Stromal cell of bone marrow (primary cell): Measurements from ENCODE around the gene GJC2.
A peak's percentile ranks its signal among the peaks of the same experiment; 100 is the strongest.

Source experiments
- DNase-seq: peaks from one replicate; pipeline ENCODE4 v3.0.0-alpha.2; 2012; ENCODE audit warnings: low read depth

The GJC2 gene

DNA sequence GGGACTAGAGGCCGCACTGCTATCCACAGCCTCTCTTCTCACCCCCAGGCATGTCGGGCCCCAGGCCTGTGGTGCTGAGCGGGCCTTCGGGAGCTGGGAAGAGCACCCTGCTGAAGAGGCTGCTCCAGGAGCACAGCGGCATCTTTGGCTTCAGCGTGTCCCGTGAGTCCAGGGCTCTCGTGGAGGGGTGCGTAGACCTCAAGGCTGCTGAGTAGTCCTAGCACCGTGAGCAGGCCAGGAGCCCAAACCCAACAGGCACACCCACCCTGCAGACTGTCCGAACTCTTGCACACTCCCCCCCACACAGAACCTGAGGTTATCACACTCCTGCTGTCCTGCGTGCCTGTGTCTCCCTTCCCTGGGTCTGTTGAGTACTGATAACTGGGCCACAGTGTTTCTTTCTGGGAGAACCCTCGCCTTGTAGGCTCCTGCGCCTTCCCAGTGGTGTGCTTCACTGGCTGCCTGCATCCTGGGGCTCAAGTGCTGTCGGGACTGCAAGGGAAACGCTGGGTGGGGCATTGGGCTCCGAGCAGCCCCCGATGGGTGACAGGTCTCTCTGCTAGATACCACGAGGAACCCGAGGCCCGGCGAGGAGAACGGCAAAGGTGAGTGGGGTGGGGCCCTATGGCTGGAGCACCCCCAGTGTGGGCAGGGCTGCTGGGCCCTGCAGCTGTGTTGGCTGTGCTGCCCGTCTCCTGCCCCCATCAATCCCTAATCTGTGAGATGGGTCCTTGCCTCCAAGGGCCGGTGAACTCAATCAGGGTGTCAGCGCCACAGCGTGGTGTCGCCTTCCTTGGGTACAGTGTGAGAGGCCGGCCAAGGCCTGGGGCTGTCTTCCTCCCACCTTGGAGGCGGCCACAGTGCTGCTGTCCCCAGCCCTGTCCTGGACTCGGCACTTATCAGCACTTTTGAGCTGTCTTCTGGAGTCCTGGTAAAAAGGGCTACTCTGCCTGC, 4.0 kb upstream of the GJC2 start:
- no peak for DNase-seq

DNA sequence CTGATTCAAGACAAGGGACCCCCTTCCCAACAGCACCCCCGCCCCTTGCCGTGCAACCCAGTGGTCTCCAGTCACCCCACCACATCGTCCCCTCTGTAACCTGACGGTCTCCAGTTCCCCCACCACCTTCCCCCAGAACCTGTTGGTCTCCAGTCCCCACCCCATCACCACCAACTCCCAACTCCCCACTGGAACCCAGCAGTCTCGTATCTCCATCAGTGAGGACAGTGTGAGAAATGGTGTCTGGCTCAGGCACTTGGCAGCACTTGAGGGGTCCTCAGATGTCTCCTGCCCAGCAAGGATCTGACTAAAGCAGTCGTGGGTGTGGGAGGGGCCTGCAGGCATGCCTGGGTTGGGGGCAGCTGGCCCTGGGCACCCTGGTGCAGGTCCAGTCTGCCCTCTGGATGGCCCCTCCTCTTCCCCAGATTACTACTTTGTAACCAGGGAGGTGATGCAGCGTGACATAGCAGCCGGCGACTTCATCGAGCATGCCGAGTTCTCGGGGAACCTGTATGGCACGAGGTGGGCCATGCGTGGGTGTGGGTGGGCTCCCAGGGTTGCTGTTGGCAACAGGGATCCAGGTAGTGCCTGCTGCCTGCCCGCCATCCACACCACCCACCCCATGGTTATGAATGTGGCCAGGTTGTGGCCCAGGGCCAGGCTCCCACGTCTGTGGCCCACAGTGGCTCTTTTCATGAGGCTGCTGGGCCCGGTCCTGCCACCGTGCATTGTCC, 3.1 kb upstream of the GJC2 start:
- DNase-seq = no peak

DNA sequence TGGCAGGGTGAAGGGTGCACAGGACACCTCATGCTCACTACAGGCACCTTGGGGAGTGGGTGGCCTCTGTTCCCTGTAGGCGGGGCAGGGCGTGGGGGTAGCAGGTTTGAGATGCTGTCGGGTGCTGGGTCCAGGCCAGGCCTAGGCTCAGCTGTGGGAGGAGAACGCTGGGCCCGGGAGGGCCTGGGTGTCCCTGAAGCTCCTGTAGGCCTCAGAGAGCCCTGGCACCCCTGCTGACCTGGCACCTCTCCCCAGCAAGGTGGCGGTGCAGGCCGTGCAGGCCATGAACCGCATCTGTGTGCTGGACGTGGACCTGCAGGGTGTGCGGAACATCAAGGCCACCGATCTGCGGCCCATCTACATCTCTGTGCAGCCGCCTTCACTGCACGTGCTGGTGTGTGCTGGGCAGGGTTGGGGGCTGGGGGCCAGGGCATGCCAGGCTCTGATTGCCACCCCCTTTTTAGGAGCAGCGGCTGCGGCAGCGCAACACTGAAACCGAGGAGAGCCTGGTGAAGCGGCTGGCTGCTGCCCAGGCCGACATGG, 2.5 kb upstream of the GJC2 start:
- DNase-seq = no peak

DNA sequence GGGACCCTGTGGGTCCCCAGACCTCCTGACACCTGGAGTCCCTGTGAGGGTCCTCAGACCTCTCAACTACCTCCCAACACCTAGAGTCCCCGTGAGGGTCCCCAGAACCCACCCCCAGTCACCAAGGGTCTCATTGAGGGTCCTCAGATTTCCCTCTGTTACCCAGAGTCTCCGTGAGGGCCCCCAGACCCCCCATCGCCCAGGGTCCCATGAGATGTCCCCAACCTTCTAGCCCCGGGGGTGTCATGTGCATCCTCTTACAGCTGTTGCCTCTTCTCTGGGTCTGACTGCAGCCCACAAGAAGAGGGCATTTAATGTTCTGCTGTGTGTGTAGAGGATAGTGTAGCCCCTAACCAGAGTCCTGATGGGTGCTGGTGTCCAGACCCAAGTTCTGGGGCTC, 2.0 kb upstream of the GJC2 start:
- DNase-seq = no peak

DNA sequence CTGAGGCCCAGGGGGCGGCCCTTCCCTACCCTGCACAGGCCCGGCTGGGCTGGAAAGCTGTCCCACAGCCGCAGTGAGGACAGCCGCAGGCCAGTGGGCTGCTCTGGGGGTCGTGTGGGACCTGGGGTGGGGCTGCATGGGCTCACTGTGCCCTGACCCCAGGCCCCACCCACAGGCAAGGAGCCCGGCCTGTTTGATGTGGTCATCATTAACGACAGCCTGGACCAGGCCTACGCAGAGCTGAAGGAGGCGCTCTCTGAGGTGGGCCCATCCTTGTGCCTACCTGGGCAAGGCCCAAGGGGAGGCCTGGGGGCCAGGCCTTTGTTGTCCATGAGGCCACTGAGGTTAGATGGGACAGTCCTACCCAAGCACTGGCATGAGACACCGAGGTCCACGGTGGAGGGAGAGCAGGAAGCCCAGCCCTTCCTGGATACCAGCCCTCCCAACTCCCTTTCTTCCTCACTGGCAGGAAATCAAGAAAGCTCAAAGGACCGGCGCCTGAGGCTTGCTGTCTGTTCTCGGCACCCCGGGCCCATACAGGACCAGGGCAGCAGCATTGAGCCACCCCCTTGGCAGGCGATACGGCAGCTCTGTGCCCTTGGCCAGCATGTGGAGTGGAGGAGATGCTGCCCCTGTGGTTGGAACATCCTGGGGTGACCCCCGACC, 1.4 kb upstream of the GJC2 start:
- DNase-seq = no peak

DNA sequence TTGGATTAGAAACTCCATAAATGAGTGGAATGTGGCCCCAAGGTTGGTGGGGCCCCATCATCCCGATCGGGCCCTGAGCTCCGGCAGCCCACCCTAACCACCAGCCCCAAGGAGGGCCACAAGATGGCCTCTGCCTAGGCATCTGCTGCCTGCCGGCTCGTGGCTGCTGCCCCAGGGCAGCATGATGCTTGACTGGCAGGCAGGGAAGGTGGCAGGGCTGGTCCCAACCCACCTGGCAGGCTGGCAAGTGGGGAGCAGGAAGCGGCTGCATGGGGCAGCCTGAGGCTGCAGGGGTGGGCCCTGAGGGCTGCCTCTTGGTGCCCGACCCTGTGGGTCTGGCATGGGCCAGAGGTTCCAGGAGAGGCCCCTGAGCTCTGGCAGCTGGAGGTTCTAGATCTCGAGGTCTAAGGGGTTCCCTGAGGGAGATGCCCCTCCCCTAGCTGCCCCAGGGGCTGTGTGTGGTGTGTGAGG, 760 bp upstream of the GJC2 start:
- DNase-seq = no peak

DNA sequence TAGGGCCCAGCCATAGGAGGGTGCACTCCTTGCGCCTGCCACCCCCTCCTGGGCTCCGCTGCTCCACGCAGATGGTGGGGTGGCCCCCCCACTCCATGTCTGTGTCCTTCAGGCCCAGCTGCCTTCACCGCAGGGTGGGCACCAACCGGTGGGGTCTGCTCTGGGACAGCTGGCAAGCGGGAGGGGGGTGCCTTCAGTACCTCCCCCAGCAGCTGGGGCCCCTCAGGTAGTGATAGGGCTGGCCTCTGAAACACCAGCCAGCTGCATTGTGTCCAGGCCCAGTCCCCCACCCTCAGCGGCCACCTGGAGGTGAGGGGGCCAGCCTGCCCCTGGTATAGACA, 360 bp downstream of the GJC2 start:
- no peak for DNase-seq

DNA sequence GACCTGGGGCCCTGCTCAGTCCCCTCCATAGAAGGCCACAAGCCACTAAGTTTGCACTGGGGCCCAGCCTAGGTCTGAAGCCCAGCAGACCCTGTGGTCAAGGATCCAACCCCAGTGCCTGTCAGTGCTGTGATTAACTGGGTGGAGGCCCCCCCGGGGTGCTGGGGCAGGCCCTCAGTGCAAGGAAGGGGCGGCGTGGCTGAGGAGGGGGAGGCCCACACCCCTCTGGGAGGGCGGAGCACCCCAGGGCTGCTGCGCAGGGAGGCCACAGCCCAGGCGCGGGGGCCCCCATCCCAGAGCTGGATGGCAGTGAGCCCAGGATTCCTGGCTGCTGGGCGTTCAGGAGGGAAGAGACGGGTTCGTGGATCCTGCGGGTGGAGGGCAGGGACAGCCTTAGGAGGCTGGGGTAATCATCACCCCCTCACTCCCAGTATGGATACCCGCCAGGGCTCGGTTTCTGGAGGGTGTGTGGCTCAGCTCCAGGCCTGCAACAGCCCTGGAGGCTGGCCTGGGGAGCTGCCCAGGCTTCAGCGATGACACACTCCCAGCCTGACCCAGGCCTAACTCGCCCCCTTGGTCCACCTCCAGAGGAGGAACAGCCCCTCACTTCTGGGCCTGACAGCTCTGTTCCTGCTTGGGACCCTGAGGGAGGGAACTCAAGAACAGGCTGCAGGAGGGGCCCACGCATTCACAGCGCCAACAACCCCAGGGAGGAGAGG, 890 bp downstream of the GJC2 start:
- DNase-seq = peak; percentile 84

DNA sequence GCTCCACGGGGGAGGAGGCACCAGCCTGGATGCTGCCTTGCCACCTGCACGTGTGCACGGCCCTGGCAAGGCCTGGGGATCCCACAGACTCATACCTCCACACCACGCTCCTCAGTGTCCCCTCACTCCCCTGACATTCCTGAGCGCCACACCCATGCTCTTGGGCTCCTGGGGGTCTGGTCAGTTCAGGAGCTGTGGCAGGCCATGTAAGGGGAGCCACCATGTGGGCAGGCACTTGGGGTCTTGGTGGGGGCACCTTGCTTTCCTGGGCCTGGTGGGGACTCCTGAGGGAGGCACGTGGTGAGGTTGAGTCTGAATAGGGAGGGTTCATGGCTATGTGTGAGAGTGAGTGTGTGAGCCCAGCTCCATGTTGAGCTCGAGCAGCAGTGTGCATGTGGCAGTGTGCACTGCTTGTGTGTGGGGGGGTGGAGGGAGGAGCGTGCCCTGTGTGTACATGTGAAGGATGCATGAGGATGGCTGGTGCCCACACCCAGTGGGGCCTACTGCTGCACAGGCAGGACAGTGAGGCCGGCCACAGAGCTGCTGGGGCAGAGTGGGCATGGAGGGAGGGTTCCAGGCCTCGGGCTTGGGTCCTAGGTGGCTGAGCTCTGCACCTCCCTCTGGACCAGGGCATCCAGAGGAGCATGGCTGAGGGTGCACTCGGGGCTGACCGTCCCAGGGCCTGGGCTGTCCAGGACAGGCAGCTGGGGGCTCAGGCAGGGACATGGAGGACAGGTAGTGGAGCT, 1.6 kb downstream of the GJC2 start:
- DNase-seq = no peak

DNA sequence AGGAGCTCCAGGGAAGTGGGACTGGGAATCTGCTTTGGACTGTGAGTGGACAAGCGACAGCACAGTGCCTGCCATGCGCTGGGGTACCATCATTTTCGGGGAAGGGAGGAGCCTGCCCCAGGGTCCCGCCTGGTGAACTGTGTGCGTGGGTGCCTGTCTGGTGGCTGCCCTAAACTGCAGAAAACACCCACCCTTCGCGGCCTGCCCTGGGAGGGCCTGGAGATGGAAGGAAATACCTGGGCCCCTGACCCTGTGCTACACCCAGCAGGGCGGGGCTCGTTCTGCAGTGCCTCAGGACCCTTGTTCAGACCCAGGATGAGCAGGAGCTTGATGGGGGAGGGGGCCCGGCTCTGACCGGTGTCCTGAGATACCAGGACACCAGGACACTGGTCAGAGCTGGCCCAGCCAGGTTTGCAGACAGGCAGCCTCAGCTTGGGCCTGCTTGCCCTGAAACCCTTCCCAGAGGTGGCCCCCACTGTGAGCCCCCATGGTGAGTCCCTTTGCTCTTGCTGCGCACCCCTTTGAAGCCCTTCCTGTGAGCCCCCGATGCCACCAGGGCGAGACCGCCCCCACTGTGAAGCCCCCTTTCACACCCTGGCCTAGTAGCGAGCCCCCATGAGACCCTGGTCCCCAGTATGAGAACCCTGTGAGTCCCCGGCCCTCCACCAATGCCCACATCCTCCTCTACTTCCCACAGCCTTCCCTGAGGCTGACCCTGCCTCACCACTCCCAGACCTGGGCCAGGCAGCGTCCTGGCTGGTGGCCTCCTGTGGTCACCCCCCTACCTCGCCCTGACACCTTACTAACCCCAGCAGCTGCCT, 2.6 kb downstream of the GJC2 start:
- no peak for DNase-seq

DNA sequence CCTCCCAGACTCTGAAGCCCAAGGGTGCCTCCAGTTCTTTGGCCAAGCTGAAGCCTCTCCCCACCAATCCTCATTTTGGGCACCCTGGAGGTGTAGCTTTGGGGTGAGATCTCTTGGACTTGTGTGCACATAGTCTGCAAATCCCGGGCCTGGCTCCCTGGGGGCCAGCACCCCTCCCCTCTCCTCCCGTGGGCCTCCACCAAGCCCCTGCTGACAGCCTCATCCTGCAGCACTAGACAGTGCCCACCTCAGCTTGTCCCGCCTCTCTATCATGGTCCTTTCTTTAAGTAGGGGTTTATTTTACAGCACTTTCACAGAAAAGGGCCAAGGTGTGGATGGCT, 3.2 kb downstream of the GJC2 start:
- no peak for DNase-seq

DNA sequence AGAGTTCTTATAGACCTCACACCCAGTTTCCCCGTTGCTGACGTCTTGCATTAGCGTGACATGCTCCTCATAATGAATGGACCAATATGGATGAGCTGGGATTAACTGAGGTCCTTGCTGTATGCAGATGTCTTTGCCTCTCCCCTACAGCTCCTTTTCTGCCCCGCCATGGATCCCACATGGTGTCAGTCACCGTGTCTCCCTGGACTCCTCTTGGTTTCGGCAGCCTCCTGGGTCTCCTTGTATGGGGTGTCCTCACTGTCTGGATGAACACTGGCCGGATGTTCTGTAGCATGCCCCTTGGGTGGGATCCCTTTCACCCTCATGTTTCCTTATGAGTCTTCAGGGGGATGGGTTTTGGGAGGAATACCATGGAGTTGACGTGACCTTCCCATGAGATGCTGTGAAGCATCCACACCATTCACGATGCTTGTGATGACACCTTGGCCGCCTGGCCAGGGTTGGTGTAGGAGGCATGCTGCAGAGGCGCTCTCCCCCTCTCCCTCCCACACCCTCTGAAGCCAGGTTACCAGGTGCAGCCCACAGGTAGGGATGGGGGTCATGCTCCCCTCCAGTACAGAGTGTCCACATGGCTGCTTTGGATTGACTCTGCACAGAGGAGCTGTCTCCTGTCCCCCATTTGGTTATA, 4.4 kb downstream of the GJC2 start:
- no peak for DNase-seq

DNA sequence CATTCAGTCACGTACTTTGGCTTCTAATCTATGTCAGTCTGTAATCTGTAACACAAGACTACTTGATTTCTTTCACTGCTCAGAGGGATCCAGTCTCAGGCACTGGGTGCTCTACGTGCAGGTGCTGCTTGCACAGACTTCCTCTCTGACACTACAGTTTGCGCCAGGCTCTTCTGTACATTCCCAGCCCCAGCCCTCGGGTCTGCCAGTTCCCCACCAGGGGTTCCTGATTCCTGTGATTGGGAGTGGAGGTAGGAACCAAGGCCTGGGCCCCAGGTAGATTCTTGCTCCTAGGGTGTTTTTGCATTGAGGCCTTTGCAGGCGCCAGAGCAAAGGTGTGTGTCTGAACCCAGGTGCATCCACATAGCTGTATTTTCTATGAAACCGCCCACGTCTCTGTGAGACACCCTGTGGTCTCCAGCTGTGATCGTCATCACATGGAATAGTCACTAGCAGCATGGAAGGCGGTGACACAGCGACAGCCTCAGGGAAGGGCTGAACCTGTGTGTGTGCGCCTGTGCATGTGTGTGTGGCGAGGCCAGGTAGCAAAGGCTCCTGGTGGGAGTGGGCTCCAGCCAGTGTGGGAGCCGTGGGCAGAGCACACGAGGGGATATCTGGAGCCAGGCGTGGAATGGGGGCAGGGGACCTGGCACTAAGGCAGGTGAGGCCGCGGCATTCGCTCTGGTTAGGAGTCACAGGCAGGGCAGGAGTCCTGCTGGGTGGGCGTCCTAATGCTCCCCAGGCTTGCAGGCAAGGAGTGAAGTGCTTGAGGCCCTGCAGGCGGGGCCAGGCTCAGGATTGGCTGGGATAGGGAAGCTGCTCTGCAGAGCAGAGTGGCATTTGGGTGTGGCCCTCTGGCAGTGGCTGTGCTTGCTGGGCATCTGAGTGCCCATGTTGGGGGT, 5.2 kb downstream of the GJC2 start:
- no peak for DNase-seq

DNA sequence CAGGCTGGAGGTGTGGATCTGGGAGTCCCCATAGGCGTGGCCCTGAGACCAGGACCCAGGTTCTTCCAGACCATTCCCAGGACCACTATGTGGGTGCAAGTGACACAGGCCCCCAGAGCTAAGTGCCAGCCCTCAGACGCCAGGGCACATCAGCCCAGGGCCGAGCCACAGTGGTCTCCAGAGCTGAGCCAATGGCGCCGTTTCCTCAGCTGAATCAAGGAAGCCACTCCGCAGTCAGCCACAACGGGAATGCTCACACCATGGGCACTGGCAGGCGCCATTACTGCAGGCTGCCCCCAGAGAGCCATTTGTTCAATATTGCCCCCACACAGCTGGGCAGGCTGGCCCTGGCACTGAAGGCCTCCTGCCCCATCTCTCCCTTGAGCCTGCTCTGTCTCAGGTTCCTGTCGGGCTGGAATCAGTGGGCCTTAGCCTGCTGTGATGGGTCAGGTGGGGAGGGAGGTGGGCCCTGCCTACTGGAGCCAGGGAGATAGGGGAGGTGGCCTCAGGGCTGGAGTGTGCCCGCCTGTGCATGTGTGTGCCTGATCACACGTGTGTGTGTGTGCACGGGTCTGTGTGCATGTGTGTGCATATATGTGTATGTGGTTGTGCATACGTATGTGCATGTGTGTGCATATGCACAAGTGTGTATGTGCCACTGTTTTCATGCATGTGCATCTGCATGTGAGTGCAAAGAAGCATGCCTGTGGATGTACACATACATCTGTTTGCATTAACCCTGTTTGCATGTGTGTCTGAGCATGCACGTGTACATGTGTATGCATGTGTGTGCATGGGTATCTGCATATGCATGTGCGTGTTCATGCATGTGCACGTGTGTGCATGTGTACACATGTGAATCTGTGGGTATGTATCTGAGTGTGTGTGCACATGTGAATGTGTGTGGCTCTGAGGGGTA, 6.1 kb downstream of the GJC2 start:
- DNase-seq = no peak

DNA sequence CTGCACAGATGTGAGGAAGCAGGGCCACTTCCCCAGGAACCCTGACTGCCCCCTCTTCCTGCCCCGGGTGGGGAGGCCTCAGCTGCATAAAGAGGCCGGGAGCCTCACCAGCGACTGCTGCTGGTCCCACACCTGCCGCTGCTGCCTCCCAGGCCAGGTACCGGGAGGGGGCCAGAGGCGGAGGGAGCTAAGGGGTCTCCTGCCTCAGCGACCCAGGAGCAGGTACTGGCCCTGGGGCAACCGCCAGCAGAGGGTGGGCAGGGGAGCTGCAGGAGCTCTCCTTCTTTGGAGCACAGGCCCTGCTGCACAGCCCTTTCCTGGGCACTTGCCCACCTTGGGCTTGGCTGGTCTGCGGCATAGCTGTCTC, 6.8 kb downstream of the GJC2 start:
- no peak for DNase-seq

DNA sequence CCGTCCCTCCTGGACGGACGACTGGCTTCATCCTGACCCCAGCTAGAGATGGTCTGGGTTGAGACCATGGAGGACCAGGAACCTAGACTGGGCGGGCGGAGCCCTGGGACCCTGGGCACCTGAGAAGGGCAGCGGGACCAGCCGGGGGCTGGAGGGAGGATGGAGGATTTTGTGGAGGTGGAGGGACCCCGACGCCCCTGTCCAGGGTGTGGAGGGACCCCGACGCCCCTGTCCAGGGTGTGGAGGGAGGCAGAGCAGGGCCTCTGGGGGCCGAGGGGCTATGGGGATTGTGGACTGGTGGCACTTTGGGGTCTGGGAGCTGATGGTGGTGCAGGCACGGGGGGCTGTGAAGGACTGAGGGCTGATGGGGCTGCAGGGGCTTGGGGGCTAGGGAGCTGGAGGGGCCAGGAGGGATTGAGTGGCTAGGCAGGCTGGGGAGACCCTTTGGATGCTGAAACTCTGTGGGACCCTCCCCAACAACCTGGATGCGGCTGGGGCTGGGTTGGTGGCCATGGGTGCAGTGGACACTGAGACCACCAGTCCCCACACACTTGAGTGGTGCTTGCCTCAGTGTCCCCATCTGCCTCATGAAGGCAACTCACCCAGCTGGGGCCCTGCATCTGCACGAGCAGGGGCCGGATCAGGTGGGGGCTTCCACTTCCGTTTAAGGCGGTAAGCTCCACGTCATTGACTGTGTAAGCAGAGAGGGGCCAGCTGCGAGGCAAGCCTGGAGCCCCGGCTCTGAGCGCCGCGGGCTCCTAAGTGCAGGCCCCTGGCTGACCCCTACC, 7.4 kb downstream of the GJC2 start:
- no peak for DNase-seq

DNA sequence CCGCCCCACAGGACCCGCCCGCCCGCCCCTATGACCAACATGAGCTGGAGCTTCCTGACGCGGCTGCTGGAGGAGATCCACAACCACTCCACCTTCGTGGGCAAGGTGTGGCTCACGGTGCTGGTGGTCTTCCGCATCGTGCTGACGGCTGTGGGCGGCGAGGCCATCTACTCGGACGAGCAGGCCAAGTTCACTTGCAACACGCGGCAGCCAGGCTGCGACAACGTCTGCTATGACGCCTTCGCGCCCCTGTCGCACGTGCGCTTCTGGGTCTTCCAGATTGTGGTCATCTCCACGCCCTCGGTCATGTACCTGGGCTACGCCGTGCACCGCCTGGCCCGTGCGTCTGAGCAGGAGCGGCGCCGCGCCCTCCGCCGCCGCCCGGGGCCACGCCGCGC, 8.0 kb downstream of the GJC2 start:
- DNase-seq = no peak
